ENCODE measurements around the gene CYSLTR2.
"Not testable (repeated sequence)": the region's sequence is repeated elsewhere in the genome, so short reads cannot be mapped to it uniquely, and the experiment has no call there.

The CYSLTR2 gene

GRCh38 chr13:48681905-48682304 is 28.2 kb downstream of the CYSLTR2 start:
- DNase-seq: no peak
- intact Hi-C loops (cut with DNase I): no loop called here

GRCh38 chr13:48682436-48682835 is 28.7 kb downstream of the CYSLTR2 start:
- intact Hi-C loops (cut with DNase I): no loop called here

GRCh38 chr13:48686636-48687210 is 33.0 kb downstream of the CYSLTR2 start:
- intact Hi-C loops (cut with DNase I): no loop called here
- no peak for DNase-seq

More at GRCh38 chr13:48682436-48682835, 28.7 kb downstream of the CYSLTR2 start:
- DNase-seq: no peak

- DNase-seq: no peak
- intact Hi-C loops (cut with DNase I): no loop called here
Observed at GRCh38 chr13:48687249-48687648, 33.5 kb downstream of the CYSLTR2 start.

GRCh38 chr13:48693998-48694397 is 40.3 kb downstream of the CYSLTR2 start:
- no peak for DNase-seq
- intact Hi-C loops (cut with DNase I): no loop called here

- no peak for DNase-seq
- intact Hi-C loops (cut with DNase I): no loop called here
Observed at GRCh38 chr13:48695776-48696175, 42.0 kb downstream of the CYSLTR2 start.

GRCh38 chr13:48696676-48697075 is 42.9 kb downstream of the CYSLTR2 start:
- intact Hi-C loops (cut with DNase I); DNase-seq: not testable (repeated sequence)

GRCh38 chr13:48707405-48707804 is 53.7 kb downstream of the CYSLTR2 start:
- intact Hi-C loops (cut with DNase I): no loop called here
- no peak for DNase-seq

- intact Hi-C loops (cut with DNase I): no loop called here
- DNase-seq: no peak
Observed at GRCh38 chr13:48708764-48709163, 55.0 kb downstream of the CYSLTR2 start.

- intact Hi-C loops (cut with DNase I): no loop called here
- DNase-seq: no peak
Observed at GRCh38 chr13:48709213-48709612, 55.5 kb downstream of the CYSLTR2 start.

- intact Hi-C loops (cut with DNase I): no loop called here
- DNase-seq: no peak
Observed at GRCh38 chr13:48710160-48710559, 56.4 kb downstream of the CYSLTR2 start.

- DNase-seq: no peak
- intact Hi-C loops (cut with DNase I): no loop called here
Observed at GRCh38 chr13:48712141-48712540, 58.4 kb downstream of the CYSLTR2 start.

GRCh38 chr13:48715977-48716376 is 62.2 kb downstream of the CYSLTR2 start:
- no peak for DNase-seq
- intact Hi-C loops (cut with DNase I): no loop called here

- intact Hi-C loops (cut with DNase I): no loop called here
- DNase-seq: no peak
Observed at GRCh38 chr13:48720621-48721020, 66.9 kb downstream of the CYSLTR2 start.

GRCh38 chr13:48723168-48723567 is 69.4 kb downstream of the CYSLTR2 start:
- DNase-seq: no peak
- intact Hi-C loops (cut with DNase I): no loop called here

GRCh38 chr13:48725271-48725670 is 71.5 kb downstream of the CYSLTR2 start:
- no peak for DNase-seq
- intact Hi-C loops (cut with DNase I): no loop called here

- intact Hi-C loops (cut with DNase I): no loop called here
- no peak for DNase-seq
Observed at GRCh38 chr13:48726711-48727110, 73.0 kb downstream of the CYSLTR2 start.

- intact Hi-C loops (cut with DNase I): no loop called here
- no peak for DNase-seq
Observed at GRCh38 chr13:48727241-48728011, 73.7 kb downstream of the CYSLTR2 start.

- intact Hi-C loops (cut with DNase I): no loop called here
- no peak for DNase-seq
Observed at GRCh38 chr13:48728226-48728625, 74.5 kb downstream of the CYSLTR2 start.

GRCh38 chr13:48728876-48729275 is 75.1 kb downstream of the CYSLTR2 start:
- DNase-seq: no peak
- intact Hi-C loops (cut with DNase I): no loop called here

GRCh38 chr13:48729856-48730255 is 76.1 kb downstream of the CYSLTR2 start:
- intact Hi-C loops (cut with DNase I): no loop called here
- no peak for DNase-seq

Data from head of caudate nucleus (tissue), 42 donors.